Tibial artery (tissue), 4 donors: ENCODE results near the gene TRIP12.

ENCODE experiments used
- DNase-seq, 2 donors: peaks; one replicate each; pipeline ENCODE4 v3.0.0-alpha.2; 2019
- H3K27ac ChIP-seq, 2 donors: fragments of 200-600 bp; sonication (generic) in 1 of 2; 1 replicate in 1 of 2; 2 replicates in 1 of 2; pipeline ENCODE4 v1.5.1; 2018 to 2019; ENCODE audit warnings: mild to moderate bottlenecking in 1 of 2
- H3K27me3 ChIP-seq, 2 donors: fragments of 200-600 bp; sonication (generic) in 1 of 2; one replicate each; pipeline versions ENCODE4 v1.5.1 to v1.6.0; 2016 to 2019
- H3K36me3 ChIP-seq, 3 donors: fragments of 200-600 bp; sonication (generic) in 2 of 3; one replicate each; pipeline ENCODE4 v1.5.1; 2016 to 2019; ENCODE audit warnings: mild to moderate bottlenecking in 2 of 3
- H3K4me1 ChIP-seq, 4 donors: fragments of 200-600 bp; sonication (generic) in 2 of 4; 1 replicate in 3 of 4; 2 replicates in 1 of 4; pipeline ENCODE4 v1.5.1; 2016 to 2019
- H3K4me3 ChIP-seq, 2 donors: fragments of 200-600 bp; sonication (generic) in 1 of 2; 1 replicate in 1 of 2; 2 replicates in 1 of 2; pipeline ENCODE4 v1.5.1; 2018 to 2019; ENCODE audit warnings: mild to moderate bottlenecking in 2 of 2
- H3K9me3 ChIP-seq, 3 donors: fragments of 200-600 bp; sonication (generic) in 1 of 3; one replicate each; pipeline ENCODE4 v1.5.1; 2016 to 2019
- intact Hi-C: fragments of 100-400 bp; cut with DNase I; formaldehyde crosslinking; loops from one replicate; pipeline ENCODE4 v1.15.0; 2023; ENCODE audit warnings: low total_unique reads
- TF ChIP-seq, protein P1 (sequence below), 2 experiments: fragments of 200-600 bp in 1 of 2; fragments of 450-650 bp in 1 of 2; IDR thresholded peaks; one replicate each; pipeline ENCODE4 v1.5.1; 2017 to 2019; ENCODE audit warnings: antibody characterized with exemption in 2 of 2, mild to moderate bottlenecking in 1 of 2, moderate library complexity in 1 of 2

Gene TRIP12

DNA sequence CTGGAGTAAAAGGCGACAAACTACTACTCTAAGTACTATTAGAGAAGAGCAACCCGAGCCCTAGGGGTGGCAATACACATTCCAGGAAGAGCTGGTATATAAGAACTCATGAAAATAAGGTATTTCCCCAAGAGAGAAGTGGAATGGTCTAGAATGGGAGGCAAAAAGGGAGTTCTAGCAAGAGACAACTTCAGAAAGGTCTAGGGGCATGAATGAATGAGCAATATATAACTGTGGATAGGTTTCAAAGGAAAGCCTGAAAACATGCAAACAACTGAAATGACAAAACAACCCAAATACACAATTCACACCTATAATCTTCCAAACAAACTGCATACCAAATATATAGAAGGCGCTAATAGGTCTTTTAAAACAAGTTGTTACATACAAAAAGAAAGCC, 22.2 kb downstream of the TRIP12 start:
- Histone ChIP-seq H3K27me3 (no peaks in the 10 kb centered on the region), H3K4me3 (no peak overlapping the region), H3K9me3 (no peaks in the 10 kb centered on the region), H3K27ac (no peak overlapping the region), H3K4me1 (peaks cover 0 to 46% (median 11%) of the 10 kb centered on the region in 4 donors), H3K36me3 (peaks cover 0 to 7% (median 6%) of the 10 kb centered on the region in 3 donors)
- TF ChIP-seq, protein P1, sequence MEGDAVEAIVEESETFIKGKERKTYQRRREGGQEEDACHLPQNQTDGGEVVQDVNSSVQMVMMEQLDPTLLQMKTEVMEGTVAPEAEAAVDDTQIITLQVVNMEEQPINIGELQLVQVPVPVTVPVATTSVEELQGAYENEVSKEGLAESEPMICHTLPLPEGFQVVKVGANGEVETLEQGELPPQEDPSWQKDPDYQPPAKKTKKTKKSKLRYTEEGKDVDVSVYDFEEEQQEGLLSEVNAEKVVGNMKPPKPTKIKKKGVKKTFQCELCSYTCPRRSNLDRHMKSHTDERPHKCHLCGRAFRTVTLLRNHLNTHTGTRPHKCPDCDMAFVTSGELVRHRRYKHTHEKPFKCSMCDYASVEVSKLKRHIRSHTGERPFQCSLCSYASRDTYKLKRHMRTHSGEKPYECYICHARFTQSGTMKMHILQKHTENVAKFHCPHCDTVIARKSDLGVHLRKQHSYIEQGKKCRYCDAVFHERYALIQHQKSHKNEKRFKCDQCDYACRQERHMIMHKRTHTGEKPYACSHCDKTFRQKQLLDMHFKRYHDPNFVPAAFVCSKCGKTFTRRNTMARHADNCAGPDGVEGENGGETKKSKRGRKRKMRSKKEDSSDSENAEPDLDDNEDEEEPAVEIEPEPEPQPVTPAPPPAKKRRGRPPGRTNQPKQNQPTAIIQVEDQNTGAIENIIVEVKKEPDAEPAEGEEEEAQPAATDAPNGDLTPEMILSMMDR (IDR thresholded peaks at IDR 0.05), result no peak
- DNase-seq, result no peak
- intact Hi-C loops, result no loop called here

GRCh38 chr2:229896857-229897256, 25.0 kb downstream of the TRIP12 start:
- Histone ChIP-seq H3K4me1 (peaks cover 0 to 54% (median 7%) of the 10 kb centered on the region in 4 donors), H3K36me3 (no peaks in the 10 kb centered on the region), H3K27me3 (no peaks in the 10 kb centered on the region), H3K27ac (no peak overlapping the region), H3K9me3 (no peaks in the 10 kb centered on the region), H3K4me3 (no peak overlapping the region)
- no peak for DNase-seq
- TF ChIP-seq, protein P1 (IDR thresholded peaks at IDR 0.05), result no peak
- intact Hi-C loops, result no loop called here

DNA sequence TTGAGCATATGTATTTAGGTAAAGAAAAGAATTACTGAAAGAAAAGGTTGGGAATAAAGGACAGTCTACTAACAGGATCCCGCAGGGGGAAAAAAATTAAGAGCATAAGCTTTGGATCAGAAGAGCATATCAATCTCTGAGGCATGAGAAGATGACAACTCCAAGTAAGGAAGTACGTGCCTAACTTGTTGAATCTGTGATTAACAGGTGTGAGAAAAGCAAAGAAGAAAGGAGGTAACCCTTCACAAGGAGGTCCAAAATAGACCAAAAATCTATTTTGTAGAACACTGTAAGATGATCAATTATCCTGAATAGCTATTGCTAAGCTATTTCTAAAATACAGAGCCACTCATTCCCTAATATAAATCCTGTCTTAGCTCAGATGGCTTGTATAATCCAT, 32.8 kb downstream of the TRIP12 start:
- H3K4me1 ChIP-seq, result peaks cover 0 to 38% (median 5%) of the 10 kb centered on the region in 4 donors

DNA sequence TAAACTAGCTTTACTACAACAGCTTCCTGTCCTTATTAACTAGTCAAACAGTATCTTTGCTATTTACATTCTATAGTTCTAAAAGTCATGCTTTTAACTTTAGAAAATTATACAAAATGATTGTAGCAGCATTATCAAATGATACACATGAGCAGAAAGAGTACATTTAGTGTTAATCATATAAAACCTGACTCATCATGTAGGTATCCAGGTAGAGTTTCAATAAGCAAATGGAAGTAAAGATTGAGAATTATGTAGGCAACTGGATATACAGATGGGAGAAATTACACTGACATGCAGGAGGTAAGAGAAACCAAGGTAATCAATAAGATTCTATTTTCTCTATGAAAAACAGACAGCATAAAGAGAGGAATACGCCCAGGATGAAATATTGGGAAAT, 33.8 kb downstream of the TRIP12 start:
- Histone ChIP-seq H3K9me3 (no peaks in the 10 kb centered on the region), H3K27me3 (no peaks in the 10 kb centered on the region), H3K36me3 (no peaks in the 10 kb centered on the region), H3K4me3 (no peak overlapping the region), H3K27ac (no peak overlapping the region), H3K4me1 (peaks cover 0 to 40% (median 5%) of the 10 kb centered on the region in 4 donors)
- no peak for DNase-seq
- intact Hi-C loops, result no loop called here
- TF ChIP-seq, protein P1 (IDR thresholded peaks at IDR 0.05), result no peak

More for the DNA sequence above, 32.8 kb downstream of the TRIP12 start:
- no peak overlapping the region for H3K27ac ChIP-seq
- H3K4me3 ChIP-seq, result no peak overlapping the region
- DNase-seq, result no peak
- TF ChIP-seq, protein P1 (IDR thresholded peaks at IDR 0.05), result no peak
- H3K36me3 ChIP-seq, result no peaks in the 10 kb centered on the region
- no peaks in the 10 kb centered on the region for H3K9me3 ChIP-seq
- intact Hi-C loops, result no loop called here
- H3K27me3 ChIP-seq, result no peaks in the 10 kb centered on the region

- no peaks in the 10 kb centered on the region for H3K27me3 ChIP-seq
- DNase-seq, result no peak
- no peaks in the 10 kb centered on the region for H3K9me3 ChIP-seq
- H3K4me3 ChIP-seq, result no peak overlapping the region
- TF ChIP-seq, protein P1 (IDR thresholded peaks at IDR 0.05), result no peak
- intact Hi-C loops, result no loop called here
- no peak overlapping the region for H3K27ac ChIP-seq
- H3K4me1 ChIP-seq, result peaks cover 0 to 46% (median 8%) of the 10 kb centered on the region in 4 donors
- no peaks in the 10 kb centered on the region for H3K36me3 ChIP-seq
Observed at GRCh38 chr2:229887441-229887840, 34.4 kb downstream of the TRIP12 start.
